ENCODE results near the gene BCAP31.
"Not testable (repeated sequence)": the region's sequence is repeated elsewhere in the genome, so short reads cannot be mapped to it uniquely, and the experiment has no call there.

The BCAP31 gene

GRCh38 chrX:153733651-153734240, 9.6 kb upstream of the BCAP31 start:
- DNase-seq (ENCODE audit: low read depth) = no peak

- no peak for DNase-seq (ENCODE audit: low read depth)
These were observed 8.2 kb upstream of the BCAP31 start for GRCh38 chrX:153732401-153732800.

DNA sequence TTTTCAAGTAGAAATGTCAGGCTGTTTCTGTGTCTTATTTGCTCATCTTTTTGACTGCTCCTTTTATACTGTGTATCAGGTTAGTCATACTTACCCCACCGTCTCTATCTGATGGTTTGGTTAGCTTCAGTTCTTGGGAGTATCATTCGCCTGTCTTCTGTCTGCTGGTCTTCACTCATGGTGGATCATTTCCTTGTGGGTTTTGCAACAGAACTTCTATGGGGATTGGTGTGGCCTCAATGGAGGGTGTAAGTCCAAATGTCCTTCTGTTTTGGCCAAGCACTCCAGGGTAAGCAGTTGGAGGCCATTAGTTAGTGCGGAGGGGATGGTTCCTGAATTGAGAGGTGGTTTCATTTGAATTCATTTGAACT, 7.6 kb upstream of the BCAP31 start:
- no peak for DNase-seq (ENCODE audit: low read depth)

DNA sequence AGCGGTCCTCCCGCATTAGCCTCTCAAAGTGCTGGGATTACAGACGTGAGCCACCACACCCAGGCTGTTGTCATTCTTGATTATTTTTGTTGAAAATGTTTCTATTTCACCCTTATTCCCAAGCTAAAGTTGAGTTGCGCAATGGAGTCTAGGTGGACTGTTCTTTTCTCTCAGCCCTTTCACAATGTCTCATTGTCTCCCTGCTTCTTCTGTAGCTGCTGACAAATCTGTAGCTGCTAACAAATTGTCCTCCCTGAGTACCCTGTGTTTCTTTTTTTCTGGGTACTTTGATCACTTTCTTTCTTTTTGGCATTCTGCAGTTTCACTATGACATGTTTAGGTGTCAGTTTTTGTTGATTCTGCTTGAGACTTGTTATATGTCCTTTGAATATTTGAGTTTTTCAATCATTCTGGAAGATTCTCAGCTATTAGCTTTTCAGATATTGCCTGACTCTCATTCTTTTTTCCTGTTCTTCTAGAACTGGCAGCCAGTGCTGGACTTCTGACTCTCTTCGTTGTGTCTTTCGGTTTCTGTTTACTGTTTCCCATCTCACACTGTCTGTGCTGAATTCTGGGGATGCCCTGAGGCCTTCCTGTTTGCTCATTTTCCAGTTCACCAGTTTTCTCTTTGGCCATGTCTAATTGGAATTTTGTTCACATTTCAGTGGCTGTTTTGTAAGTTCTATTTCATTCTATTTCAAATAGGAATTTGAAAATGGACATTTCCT, 7.1 kb upstream of the BCAP31 start:
- no peak for DNase-seq (ENCODE audit: low read depth)

DNA sequence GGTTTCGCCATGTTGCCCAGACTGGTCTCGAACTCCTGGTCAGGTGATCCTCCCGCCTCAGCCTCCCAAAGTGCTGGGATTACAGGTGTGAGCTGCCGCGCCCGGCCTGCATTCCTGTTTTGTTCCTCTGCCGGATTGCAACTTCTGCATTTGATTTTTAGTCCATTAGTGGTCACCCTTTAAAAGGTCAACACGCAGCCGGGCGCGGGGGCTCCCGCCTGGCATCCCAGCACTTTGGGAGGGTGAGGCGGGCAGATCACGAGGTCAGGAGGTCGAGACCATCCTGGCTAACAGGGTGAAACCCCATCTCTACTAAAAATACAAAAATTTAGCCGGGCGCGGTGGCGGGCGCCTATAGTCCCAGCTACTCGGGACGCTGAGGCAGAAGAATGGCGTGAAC, 5.9 kb upstream of the BCAP31 start:
- DNase-seq (ENCODE audit: low read depth) = not testable (repeated sequence)

DNA sequence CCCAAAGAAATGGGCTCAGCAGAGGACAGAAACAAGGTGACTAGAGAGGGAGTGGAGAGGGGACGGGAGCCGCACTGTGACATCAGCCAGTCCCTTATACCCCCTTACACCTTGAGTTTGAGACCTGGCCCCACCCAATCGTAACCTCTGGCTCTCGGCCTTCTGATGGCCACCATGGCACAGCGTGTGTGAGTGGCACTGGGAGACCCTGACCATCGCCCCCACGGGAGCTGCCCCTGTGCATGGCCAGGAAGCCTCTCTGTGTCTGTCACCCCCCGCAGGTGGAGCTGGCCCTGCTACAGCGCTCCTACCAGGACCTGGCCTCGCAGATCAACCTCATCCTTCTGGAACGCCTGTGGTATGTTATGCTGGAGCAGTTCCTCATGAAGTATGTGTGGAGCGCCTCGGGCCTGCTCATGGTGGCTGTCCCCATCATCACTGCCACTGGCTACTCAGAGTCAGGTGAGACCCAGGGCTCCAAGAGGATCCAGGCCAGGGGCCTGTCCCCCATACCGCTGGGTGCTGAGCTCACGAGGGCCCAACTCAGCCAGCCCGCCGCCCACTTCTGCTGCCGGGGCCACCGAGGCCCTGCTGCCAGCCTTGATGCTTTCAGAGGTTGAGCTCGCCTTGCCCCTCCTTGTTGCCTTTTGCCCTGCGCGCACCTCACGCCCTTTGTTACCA, 4.9 kb upstream of the BCAP31 start:
- no peak for DNase-seq (ENCODE audit: low read depth)

GRCh38 chrX:153728095-153728494, 3.9 kb upstream of the BCAP31 start:
- DNase-seq (ENCODE audit: low read depth) = no peak

GRCh38 chrX:153727123-153727931, 3.1 kb upstream of the BCAP31 start:
- DNase-seq (ENCODE audit: low read depth) = no peak

DNA sequence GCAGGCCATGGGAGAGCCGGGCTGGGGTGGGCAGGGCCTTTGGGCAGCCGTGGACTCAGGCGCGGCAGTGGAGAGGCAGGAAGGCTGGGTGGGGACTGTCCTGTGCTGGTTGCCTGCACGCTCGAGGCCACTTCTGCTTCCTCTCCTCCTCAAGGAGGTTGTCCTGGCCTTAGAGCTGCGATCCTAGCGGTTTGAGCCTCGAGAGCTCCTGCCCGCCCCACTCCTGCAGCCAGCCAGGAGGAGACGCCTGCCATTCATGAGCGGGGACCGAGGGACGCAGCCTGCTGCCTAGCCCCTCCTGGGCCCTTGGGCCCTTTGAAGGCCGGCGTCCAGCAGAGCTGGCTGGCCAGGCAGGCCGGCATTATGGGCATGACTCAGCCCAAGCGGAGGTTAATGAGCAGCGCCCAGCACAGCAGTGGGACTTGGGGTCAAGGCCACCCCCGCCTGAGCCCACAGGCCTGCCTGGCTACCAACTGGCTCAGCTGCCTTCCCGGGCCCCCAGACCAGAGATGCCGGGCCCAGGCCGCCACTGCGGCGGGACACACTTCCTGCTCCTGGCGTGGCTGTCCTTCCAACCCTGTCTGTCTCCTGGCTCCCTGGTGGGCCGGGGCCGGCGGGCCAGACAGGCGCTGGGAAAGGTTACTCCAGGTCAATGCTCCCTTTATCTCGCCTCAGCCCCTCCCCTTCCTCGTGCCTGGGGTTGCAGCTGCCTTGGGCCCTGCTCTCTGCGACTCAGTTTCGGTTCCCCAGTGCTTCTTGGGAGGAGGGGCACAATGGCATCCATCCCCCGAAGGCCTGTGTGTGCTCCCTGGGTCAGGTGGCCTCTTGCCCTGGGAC, 2.3 kb upstream of the BCAP31 start:
- no peak for DNase-seq (ENCODE audit: low read depth)

DNA sequence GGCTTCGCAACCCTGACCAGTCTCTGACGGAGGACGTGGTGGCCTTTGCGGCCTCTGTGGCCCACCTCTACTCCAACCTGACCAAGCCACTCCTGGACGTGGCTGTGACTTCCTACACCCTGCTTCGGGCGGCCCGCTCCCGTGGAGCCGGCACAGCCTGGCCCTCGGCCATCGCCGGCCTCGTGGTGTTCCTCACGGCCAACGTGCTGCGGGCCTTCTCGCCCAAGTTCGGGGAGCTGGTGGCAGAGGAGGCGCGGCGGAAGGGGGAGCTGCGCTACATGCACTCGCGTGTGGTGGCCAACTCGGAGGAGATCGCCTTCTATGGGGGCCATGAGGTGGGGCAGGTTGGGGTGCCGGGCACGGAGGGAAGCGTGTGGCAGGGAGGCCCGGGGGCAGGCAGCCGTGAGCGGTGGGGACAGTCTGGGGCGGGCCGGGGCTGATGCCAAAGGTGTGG, 1.7 kb upstream of the BCAP31 start:
- no peak for DNase-seq (ENCODE audit: low read depth)

- DNase-seq (ENCODE audit: low read depth) = no peak
These were observed 1.0 kb upstream of the BCAP31 start for GRCh38 chrX:153725039-153725831.

DNA sequence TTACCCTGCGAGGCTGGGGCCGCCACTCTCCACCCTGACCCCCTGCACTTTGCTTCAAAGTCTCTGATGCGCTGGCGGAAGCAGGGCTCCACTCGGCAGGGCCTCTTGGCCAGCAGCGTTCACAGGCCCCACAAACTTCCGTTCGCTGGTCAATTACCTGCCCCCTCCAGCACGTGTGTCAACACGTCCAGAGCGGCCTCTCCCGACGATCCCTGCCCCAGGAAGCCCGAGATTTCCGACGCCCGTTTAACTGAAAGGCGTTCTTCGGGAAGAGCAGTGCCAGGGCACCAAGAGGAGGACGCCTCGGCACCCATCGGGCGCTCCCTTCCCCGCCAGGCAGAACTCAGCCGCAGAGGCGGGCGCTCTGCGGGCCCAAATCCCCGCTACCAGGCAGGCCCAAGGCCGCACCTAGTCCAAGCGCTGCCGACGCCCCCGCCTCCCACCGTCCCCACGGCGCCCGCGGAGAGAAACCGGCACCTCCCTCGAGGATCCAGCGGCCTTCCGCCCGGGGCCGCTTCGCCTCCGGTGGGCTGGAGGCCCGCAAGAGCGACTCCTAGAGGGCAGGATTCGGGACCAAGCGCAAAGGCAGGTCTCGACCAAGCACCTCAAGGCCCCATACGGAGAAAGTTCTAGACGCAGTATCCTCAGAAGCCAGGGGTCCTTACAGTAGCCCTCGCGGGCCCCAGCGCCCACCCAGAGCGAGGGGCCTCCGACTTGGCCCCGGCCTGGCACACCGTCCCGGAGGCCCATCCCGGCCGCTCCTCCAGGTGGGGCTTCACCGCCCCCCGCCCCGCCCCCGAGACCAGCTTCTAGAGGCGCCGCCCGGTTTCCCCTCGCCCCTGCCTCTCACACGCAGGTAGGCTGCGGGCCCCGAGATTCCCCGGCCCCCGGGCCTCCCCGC, 586 bp downstream of the BCAP31 start:
- no peak for DNase-seq (ENCODE audit: low read depth)

GRCh38 chrX:153722704-153723350, 1.4 kb downstream of the BCAP31 start:
- DNase-seq (ENCODE audit: low read depth) = no peak

DNA sequence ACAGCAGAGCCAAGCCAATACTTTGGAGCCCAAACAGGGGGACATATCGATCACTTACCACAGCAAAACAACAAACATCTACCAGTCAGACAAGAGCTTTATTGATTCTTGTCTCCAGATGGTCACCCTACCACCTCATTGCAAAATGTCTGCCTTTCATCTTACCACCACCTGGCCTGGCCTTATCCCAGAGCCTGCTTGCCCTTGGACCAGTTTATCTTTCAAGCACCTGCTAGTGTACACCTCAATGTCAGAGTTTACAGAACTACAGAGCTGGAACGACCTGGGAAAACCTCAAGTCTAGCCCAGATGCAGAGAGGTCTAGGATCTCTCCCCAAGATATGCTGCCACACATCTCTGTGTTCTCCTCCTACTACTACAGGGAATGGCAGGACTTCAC, 4.5 kb downstream of the BCAP31 start:
- no peak for DNase-seq (ENCODE audit: low read depth)

GRCh38 chrX:153719238-153719637, 4.9 kb downstream of the BCAP31 start:
- DNase-seq (ENCODE audit: low read depth) = no peak

GRCh38 chrX:153717445-153717844, 6.7 kb downstream of the BCAP31 start:
- no peak for DNase-seq (ENCODE audit: low read depth)

DNA sequence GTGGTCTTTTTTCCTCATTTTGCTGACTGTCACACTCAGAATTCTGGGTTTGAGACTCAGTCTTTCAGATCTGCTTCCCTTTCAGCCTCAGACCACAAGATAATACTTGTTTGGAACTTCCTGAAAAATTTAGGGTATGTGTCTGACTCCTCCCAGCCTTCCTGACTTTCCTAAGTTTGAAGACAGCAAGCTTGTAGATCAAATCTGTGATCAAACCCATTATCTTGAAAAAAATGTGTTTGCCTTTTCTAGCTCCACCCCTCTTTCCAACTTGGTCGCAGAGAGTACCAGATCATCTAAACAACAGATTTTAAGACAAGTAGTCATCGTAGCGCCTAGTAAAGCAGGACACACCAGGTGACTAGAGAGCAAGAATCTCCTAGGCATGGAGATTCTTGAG, 9.9 kb downstream of the BCAP31 start:
- no peak for DNase-seq (ENCODE audit: low read depth)

- no peak for DNase-seq (ENCODE audit: low read depth)
These were observed 14.2 kb downstream of the BCAP31 start for GRCh38 chrX:153709726-153710674.
